Stimulated activated CD8-positive, alpha-beta memory T cell treated with anti-CD3 and anti-CD28 coated beads, Interleukin-4, amount 100 ng/mL, for 24 hours (primary cell): Measurements from ENCODE around the gene DGCR2.

Source experiments
- DNase-seq: peaks from one replicate; pipeline ENCODE4 v3.0.0-alpha.2; 2020; ENCODE audit warnings: low read depth

Gene DGCR2

DNA sequence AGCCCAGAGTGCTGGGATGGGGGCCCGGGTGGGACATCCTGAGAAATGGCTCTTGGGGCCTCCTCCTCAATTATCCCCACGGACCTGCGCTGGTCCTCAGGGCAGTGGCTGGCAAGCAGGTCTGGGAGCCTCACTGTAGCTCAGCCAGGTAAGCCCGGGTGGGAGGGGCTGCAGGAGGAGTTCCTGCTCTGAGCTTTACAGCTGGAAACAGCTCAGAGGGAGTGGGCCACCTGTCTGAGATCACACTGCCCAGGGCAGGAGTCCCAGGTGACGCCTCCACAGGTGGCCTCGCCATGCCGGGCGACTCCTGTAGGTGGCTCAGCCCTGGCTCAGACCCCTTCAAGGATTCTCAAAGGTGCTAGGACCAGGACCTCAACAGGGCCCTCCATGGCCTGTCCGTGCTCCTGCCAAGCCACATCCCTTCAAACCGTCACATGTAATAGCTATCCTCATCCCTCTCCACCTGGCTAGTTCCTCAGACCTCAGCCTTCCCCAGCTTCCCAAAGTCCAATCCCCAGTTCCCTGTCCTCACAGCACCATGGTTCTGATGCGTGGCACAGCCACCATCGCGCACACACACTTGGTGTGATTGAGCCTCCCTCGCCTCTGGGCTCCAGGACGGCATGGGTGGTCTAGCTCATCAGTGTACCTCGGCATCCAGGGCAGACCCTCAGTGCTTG is 5.3 kb upstream of the DGCR2 start:
- no peak for DNase-seq

DNA sequence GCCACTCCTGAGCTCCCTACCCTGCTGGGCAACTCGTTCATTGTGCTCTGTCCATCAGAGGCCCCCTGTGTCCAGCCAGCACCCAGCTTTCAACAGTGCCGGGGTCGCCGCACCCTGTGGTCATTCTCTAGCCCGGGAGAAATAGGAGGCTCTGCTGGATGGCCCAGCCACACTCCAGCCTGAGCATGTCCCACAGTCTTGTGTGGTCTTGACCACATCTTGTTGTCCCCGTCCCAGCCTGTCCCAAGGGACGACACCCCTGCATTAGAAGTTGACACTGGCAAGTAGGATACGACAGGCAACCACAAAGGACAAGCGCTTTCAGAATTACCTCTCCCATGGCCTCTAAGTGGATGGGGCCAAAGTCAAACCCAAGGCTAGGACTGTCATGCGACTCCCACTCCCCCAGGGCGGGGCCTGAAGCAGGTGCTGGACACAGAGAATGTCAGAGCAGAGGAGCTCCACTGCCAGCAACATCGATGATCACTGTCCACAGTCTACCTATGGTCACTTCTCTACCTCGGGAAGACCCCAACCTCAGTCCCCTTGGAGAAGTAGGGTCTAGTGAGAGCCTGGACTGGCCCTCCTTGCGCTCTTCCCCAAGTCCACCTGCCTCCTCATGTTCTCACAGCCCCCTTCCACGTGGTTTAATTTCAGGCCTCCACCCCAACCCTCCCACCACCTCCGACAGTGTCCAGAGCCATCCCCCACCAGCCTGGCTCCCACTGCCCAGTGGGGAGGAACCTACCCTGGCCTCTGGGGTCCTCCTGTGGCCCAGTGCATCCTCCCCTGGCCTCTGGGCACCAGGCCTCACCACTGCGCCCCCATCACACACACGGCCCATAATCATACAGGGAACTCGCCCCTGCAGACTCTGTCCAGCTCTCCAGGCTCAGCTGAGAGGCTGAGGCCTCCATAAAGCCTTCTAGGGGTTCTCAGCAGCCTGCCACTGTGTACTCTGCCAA is 4.4 kb upstream of the DGCR2 start:
- no peak for DNase-seq

DNA sequence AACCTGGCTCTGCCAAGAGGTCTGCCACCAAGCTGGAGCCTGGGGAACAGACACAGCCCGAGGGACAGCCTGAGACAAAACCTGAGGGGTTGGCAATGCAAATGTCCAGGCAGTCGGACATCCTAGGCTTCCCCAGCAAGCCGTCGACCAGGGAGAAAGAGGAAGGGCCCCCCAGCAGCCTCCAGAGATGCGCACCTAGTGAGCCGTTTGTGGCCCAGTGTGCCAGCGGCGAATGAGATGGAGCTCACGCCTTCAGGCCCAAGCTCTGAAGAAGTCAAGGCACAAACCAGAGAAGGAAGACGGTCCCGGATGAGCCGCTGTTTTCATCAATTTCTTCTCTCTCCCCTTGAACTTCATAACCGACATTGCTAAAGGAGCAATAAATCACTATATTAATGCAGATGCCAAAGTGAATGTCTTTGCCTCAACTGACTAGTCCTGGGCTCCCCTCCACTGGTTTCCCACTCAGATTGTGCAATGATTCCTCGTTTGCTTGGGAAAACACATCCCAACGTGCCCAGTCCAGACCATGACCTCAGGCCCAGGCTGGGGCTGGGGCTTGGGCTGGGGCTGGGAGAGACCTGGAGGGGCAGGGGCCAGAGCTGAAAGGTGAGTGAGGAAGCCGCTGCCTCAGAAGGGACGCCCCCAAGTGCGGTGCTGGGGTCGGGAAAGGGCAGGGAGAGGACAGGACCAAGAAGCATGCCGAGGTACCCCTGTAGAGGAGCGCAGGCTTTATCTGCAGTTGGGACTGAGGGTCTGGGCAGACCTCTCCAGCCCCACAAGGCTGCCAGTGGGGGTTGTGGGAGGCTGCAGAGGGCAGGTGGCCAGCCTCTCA is 3.5 kb upstream of the DGCR2 start:
- DNase-seq = no peak

GRCh38 chr22:19125011-19125410 is 2.8 kb upstream of the DGCR2 start:
- no peak for DNase-seq

- no peak for DNase-seq
Observed at GRCh38 chr22:19124377-19124776, 2.2 kb upstream of the DGCR2 start.

GRCh38 chr22:19123936-19124335 is 1.7 kb upstream of the DGCR2 start:
- DNase-seq = no peak

GRCh38 chr22:19122752-19123492 is 710 bp upstream of the DGCR2 start:
- no peak for DNase-seq

DNA sequence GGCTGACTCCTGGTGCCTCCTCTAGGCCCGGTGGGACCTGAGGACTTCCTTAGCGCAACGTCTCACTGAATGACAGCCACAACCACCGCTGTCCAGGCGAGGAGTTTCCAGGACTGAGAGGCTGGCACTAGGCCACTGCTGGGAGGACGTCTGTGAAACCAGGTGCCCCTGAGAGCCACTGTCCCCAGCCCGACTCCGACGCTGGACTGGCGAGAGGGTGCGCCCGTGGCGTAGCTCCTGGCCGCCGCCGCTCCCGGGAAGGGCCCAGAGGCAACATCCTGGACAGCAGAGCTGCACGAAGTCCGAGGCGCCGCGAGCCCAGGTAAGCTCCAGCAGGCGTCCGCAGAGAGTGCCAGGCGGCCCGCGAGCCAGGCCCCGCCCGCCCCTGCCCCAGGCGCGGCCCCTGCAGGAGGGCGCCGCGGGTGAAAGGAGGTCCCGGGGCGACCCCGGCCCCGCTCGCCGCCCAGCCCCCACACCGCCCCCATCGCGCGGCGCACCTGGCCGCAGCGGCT is 525 bp downstream of the DGCR2 start:
- no peak for DNase-seq

DNA sequence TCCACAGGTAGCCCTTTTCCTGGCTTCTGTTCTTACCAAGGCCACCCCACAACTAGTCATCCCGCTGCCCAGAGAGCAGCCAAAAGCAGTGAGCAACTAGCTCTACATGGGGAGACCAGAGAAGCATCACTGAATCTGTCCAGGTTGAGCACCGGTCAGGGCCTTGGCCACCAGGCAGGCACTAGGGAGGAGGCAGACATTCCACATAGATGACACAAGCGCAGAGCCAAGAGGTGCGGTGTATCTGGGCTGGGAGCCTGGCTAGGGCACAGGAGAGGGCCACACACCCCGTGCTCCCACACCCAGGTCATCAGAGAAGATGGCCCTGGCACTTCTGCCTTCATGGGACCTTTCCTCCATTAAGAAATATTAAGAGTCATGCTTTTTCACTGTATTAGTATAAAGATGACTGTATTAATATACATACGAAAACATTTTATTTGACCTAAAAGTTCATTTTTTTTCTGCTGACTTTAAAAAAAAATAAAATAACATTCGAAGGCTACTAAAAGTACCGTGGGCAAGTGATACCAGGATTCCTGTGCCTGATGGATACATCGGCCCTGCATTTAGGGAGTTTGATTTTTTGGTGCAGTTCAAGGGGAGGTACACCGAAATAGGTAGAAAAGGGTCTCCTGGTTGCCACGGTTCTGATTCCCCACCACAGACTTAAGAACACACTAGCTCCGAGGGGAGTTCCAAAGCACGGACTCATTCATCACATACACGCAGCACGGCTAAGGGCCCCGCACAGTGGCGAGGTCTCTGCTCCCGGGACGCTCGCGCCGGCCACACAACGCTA is 1.2 kb downstream of the DGCR2 start:
- no peak for DNase-seq

GRCh38 chr22:19119949-19120348 is 2.3 kb downstream of the DGCR2 start:
- no peak for DNase-seq

- DNase-seq = no peak
Observed at GRCh38 chr22:19118329-19118880, 3.8 kb downstream of the DGCR2 start.

GRCh38 chr22:19117111-19117512 is 5.1 kb downstream of the DGCR2 start:
- no peak for DNase-seq

GRCh38 chr22:19115628-19116027 is 6.6 kb downstream of the DGCR2 start:
- no peak for DNase-seq

DNA sequence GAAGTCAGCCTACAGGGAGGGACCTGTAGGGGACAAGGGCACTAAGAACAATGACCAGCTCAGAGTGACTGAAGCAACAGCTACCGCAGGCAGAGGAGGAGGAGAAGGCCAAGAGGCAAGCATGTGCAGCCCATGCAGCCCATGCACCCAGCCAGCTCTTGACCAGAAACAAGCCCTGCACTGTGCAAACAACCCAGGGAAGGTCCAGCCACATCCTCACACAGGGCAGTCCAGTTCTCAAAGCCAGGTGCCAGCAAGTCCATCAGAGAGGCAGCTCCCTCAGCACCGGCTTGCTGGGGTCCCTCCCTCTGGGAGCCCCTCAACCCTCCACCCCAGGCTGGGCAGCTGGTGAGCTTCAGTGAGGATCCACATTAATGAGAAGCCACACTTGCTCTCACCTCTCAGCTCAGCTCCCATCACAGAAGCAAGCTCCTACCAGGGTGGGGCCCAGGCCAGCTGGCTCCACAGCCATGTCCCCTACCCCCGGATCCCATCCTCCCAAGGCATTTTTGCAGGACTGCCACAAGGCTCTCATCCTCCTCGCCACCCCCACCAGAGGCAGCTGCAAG is 7.1 kb downstream of the DGCR2 start:
- DNase-seq = no peak

DNA sequence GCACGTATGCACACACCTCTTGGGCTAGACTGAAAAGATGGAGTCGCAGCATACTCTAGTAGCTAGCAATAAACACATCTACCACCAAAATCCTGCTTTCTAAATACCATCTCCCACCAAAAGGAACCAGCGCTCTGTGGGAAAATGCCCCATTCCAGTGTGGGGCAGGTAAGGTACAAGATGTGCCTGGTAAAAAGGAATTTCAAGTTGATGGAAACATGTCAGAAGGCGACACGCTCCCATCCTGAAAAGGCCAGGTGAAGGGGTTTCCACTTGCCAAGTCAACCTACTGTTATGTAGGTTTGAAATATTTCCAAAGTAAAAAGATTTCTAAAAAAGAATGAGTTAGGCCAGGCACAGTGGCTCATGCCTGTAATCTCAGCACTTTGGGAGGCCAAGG is 8.8 kb downstream of the DGCR2 start:
- no peak for DNase-seq

GRCh38 chr22:19111584-19111983 is 10.6 kb downstream of the DGCR2 start:
- DNase-seq = no peak

DNA sequence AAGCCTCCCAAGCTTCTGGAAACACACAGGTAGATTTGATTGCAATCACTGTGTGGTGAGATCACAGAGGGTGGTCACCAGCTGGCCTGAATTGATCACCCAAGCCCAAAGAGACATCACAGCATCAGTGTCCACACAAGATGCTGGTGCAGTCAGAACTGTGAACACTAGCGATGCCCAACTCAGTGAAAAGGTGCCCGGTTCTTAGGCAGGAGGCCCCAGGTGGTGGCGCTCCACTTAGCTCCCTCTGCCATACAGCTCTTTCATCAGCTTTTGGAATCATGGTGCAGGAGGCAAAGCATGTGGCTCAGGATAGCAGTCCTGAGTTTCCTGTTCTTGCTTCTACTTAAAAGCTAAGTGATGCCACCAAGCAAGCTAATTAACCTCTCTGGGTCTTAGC is 11.1 kb downstream of the DGCR2 start:
- no peak for DNase-seq

DNA sequence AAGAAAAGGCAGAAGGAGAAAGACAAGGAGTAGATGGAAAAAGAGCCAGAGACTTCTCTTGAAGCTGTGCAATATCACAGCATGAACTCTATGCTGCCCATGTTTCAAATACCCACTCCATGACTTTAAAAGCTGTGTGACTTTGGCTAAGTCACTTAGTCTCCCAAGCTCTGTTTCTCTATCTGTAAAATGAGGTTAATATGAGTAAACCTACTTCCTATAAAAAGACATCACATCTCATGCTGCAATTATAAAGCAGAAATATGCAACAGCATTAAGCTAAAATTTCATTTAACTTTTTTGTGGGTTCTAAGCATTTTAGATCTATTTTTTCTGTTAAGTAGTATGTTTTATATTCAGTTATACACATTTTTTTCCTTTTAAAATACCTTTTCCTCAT is 11.6 kb downstream of the DGCR2 start:
- no peak for DNase-seq

DNA sequence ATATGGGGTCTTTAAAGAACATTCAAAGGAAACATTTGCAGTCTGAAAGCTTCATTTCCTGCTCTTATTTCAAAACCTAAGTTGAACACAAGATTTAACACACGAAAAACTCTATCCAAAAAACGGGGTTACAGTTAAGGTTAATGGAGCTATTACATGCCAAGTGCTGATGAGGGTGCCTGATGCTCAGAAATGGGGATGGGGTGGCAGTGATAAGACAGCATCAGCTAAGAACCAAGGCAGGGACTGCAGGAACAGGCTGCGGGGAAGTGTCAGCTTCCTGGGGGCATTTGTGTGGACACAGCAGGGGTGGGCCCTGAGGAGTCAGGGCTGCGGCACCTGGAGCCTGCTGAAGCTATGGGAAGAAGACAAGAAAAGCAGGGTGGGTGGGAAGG is 12.2 kb downstream of the DGCR2 start:
- no peak for DNase-seq
